NCI-H1417 (cell line): Measurements from ENCODE around the gene NELFA.
A peak's percentile ranks its signal among the peaks of the same experiment; 100 is the strongest.
"Not testable (repeated sequence)": the region's sequence is repeated elsewhere in the genome, so short reads cannot be mapped to it uniquely, and the experiment has no call there.

Source experiments
- DNase-seq, 3 experiments: peaks; one replicate each; lab custom pipeline; 2025; lab: John Stamatoyannopoulos, UW

NELFA gene

DNA sequence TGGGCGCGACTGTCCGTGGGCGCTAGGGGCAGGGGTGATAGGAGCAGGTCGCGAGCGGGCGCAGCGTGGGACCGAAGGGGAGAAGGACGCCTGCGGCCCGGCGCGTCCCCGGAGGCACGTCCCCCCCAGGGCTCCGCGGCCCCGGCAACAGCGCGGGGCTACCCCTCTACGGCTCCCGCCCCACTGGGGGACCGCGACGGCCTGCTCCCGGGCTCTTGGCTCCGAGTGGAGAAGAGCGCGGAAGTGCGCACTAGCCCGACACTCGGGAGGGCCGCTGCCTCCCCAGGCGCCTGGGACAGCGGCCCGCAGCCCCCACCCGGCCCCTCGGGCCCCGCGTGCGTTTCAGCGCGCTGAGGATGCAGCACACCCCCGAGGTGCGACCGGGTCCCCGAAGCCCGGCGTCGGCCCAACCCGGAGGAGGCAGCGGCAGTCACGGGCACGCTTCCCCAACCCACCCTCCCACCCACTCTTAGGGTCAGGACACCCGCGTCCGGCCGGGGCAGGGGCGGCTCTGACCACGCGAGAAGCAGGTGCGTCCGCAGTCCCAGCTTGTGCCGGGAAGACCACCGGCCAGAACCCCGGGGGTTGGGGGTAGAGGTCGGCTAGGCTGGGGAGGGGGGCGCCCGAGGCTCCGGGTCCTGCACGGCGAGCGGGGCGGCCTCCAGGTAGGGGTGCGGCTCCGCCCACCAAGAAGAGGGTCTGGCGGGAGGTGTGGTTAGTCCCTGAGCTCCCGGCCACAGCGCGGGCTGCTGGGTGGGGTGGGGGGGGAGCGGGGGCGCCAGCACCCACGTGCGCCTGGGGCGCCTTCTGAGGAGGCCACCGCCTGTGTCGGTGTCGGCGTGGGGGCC lies 31.8 kb upstream of the NELFA start:
- DNase-seq = peak in 1 of 3 experiments; percentile 51

- DNase-seq = no peak
Measured at GRCh38 chr4:2036866-2037265, 28.1 kb upstream of the NELFA start.

- DNase-seq = no peak
Measured at GRCh38 chr4:2036327-2036726, 27.6 kb upstream of the NELFA start.

DNA sequence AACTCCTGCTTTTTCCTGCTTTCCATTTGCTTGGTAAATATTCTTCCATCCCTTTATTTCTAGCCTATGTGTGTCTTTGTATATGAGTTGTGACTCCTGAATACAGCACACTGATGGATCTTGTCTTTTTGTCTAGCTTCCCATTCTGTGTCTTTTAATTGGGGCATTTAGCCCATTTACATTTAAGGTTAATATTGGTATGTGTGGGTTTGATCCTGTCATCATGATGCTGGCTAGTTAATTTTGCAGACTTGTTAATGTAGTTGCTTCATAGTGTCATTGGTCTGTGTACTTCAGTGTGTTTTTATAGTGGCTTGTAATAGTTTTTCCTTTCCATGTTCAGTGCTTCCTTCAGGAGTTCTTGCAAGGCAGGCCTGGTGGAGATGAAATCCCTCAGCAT lies 22.4 kb upstream of the NELFA start:
- DNase-seq = not testable (repeated sequence)

DNA sequence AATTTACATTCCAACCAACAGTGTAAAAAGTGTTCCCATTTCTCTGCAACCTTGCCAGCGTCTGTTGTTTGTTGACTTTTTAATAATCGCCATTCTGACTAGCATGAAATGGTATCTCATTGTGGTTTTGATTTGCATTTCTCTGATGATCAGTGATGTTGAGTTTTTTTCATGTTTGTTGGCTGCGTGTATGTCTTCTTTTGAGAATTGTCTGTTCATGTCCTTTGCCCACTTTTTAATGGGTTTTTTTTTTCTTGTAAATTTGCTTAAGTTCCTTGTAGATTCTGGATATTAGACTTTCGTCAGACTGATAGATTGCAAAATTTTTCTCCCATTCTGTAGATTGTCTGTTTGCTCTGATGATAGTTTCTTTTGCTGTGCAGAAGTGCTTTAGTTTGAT lies 18.3 kb upstream of the NELFA start:
- DNase-seq = not testable (repeated sequence)

GRCh38 chr4:2025817-2026216 lies 17.0 kb upstream of the NELFA start:
- DNase-seq = no peak

GRCh38 chr4:2024683-2025082 lies 15.9 kb upstream of the NELFA start:
- no peak for DNase-seq

DNA sequence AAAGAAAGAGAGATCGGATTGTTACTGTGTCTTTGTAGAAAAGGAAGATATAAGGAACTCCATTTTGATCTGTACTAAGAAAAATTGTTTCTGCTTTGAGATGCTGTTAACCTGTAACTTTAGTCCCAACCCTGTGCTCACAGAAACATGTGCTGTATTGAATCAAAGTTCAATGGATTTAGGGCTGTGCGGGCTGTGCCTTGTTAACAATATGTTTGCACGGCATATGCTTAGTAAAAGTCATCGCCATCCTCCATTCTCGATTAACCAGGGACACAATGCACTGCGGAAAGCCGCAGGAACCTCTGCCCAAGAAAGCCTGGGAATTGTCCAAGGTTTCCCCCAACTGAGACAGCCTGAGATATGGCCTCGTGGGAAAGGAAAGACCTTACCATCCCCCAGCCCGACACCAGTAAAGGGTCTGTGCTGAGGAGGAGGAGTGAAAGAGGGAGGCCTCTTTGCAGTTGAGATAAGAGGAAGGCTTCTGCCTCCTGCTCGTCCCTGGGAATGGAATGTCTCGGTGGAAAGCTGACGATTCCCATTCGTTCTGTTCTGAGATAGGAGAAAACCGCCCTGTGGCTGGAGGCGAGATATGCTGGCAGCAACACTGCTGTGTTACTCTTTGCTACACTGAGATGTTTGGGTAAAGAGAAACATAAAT lies 12.7 kb upstream of the NELFA start:
- DNase-seq = not testable (repeated sequence)

- no peak for DNase-seq
Measured at GRCh38 chr4:2015008-2015407, 6.2 kb upstream of the NELFA start.

- DNase-seq = no peak
Measured at GRCh38 chr4:2011583-2011982, 2.8 kb upstream of the NELFA start.

GRCh38 chr4:2009651-2010233 lies 968 bp upstream of the NELFA start:
- peak; percentile 33 to 84 (median 81) for DNase-seq

DNA sequence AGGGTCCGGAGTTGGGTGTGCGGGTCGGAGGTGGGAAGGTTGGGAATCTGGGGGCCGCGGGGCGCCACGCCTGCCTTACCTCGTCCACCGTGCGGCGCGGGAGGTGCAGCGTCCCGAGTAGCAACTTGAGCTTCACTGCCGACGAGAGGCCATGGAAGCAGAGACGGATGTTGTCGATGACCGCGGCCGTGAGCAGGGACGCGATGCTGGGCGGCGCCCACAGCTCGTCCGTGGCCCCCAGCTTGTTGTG lies 178 bp downstream of the NELFA start:
- DNase-seq = no peak

GRCh38 chr4:2007804-2008670 lies 737 bp downstream of the NELFA start:
- DNase-seq = peak in 1 of 3 experiments; percentile 29

DNA sequence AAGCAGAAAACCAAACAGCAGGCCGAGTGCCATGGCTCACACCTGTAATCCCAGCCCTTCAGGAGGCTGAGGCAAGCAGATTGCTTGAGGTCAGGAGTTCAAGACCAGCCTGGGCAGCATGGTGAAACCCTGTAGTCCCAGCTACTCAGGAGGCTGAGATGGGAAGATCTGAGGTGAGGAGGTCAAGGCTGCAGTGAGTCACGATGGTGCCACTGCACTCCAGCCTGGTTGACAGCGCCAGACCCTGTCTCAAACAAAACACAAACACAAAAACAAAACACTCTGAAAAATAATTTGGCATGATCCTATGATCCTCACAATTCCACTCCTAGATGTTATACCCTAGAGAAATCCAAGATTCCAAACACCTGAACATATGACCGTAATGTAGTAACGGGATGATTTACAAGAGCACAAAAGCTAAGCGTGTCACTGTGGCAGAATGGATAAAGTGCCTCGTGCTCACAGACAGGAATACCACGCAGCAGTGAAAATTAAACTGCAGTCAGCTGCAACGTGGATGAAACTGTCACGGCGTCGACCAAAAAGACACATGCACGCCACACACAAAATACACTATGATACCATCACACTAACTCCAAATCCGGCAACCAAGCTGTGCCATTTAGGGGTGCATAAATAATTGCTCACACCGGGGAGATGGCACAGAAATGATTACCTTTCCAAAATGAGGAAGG lies 1.7 kb downstream of the NELFA start:
- DNase-seq = no peak

DNA sequence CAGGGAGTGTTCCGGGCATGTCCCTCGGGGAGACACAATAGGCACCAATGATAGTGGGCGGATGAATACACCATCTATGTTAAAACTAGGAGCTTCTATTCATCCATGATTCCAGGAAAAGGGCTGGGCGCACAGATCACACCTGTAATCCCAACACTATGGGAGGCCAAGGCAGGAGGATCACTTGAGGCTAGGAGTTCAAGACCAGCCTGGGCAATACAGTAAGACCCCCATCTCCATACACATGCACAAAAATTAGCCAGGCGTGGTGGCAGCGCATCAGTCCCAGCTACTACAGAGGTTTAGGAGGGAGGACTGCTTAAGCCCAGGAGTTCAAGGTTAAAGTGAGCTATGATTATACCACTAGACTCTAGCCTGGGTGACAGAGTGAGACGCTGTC lies 2.4 kb downstream of the NELFA start:
- DNase-seq = no peak

- not testable (repeated sequence) for DNase-seq
Measured at GRCh38 chr4:2003361-2003760, 5.4 kb downstream of the NELFA start.

DNA sequence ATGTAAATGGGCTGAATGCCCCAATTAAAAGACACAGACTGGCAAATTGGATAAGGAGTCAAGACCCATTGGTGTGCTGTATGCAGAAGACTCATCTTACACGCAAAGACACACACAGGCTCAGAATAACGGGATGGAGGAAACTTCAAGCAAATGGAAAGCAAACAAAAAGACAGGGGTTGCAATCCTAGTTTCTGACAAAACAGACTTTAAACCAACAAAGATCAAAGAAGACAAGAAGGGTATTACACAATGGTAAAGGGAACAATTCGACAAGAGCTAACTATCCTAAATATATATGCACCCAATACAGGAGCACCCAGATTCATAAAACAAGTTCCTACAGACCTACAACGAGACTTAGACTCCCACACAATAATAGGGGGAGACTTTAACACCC lies 9.5 kb downstream of the NELFA start:
- DNase-seq = not testable (repeated sequence)

DNA sequence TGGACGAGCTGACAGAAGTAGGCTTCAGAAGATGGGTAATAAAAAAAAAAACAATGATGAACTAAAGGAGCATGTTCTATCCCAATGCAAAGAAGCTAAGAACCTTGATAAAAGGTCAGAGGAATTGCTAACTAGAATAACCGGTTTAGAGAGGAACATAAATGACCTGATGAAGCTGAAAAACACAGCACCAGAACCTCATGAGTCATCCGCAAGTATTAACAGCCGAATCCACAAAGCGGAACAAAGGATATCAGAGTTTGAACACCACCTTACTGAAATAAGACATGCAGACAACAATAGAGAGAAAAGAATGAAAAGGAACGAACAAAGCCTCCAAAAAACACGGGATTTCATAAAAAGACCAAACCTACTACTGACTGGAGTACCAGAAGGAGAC lies 10.5 kb downstream of the NELFA start:
- no peak for DNase-seq

DNA sequence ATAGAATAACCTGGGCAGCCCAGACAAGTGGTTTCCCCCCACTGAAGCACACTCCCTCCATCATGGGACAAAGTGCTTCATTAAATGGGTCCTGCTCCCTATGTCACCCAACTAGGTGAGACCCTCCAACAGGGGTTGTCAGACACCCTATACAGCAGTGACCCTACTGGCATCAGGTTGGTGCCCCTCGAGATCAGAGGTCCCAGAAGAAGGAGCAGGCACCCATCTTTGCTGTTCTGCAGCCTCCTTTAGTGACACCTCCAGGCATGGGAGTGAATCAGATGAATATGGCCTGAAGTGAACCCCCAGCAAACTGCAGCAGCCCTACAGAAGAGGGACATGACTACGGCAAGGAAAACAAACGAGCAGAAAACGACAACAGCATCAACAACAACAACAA lies 11.1 kb downstream of the NELFA start:
- no peak for DNase-seq

DNA sequence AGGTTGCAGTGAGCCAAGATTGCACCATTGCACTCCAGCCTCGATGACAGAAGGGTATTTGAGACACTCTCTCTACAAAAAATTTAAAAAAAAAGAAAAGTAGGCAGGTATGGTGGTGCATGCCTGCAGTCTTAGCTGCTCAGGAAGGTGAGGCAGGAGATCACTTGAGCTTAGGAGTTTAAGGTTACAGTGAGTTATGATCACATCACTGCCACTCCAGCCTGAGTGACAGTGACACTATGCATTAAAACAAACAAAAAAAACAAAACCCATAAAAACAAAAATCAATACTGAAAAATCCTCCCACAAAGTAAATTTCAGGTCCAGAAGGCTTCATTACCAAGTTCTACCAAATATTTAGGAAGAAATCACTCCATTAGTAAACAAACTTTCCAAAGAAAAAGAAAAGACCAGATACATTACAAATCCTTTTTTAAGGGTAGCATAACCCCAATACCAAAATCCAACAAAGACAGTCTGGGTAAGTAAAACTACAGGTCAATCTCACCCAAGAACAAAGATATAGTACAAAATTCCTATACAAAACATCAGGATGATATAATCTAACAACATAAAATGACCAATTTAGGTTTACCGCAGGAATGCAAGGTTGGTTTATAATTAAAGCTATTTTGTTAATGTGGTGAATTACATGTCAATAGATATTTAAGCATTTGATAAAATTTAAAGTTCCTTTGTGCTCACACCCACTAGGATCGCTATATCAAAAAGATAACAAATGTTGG lies 11.7 kb downstream of the NELFA start:
- no peak for DNase-seq

- no peak for DNase-seq
Measured at GRCh38 chr4:1994938-1995337, 13.8 kb downstream of the NELFA start.
